ENCODE results near the gene PELI1. TPM values are rescaled to one million over a fixed set of nuclear protein-coding genes. Genes with fewer than 3 reads are reported as not detected.

The PELI1 gene
- 44.5 and 66.9 TPM in 2 replicates for total RNA-seq

- DNase-seq (ENCODE audit: low read depth in 2 of 2), result peak; percentile 98 to 99
These were observed at the start of gene PELI1 for GRCh38 chr2:64144057-64145013. TSS of gene PELI1 (minus strand) at chr2:64144420. CDS start at chr2:64108310, 36,110 bp downstream.

- DNase-seq (ENCODE audit: low read depth in 2 of 2), result no peak
These were observed 49.3 kb upstream of the PELI1 start for GRCh38 chr2:64193491-64193890.

- DNase-seq (ENCODE audit: low read depth in 2 of 2), result no peak
These were observed 48.5 kb upstream of the PELI1 start for GRCh38 chr2:64192664-64193105.

- DNase-seq (ENCODE audit: low read depth in 2 of 2), result no peak
These were observed 47.9 kb upstream of the PELI1 start for GRCh38 chr2:64192125-64192479.

- no peak for DNase-seq (ENCODE audit: low read depth in 2 of 2)
These were observed 45.4 kb upstream of the PELI1 start for GRCh38 chr2:64189586-64189985.

- no peak for DNase-seq (ENCODE audit: low read depth in 2 of 2)
These were observed 44.9 kb upstream of the PELI1 start for GRCh38 chr2:64189167-64189566.

GRCh38 chr2:64186699-64187605, 42.7 kb upstream of the PELI1 start:
- DNase-seq (ENCODE audit: low read depth in 2 of 2), result no peak

- DNase-seq (ENCODE audit: low read depth in 2 of 2), result peak in 1 of 2 donors; percentile 34
These were observed 35.5 kb upstream of the PELI1 start for GRCh38 chr2:64179582-64180321.

GRCh38 chr2:64177315-64177714, 33.1 kb upstream of the PELI1 start:
- no peak for DNase-seq (ENCODE audit: low read depth in 2 of 2)

- no peak for DNase-seq (ENCODE audit: low read depth in 2 of 2)
These were observed 31.4 kb upstream of the PELI1 start for GRCh38 chr2:64175419-64176197.

- DNase-seq (ENCODE audit: low read depth in 2 of 2), result no peak
These were observed 29.2 kb upstream of the PELI1 start for GRCh38 chr2:64173156-64174135.

GRCh38 chr2:64168756-64169155, 24.5 kb upstream of the PELI1 start:
- DNase-seq (ENCODE audit: low read depth in 2 of 2), result no peak

- no peak for DNase-seq (ENCODE audit: low read depth in 2 of 2)
These were observed 24.0 kb upstream of the PELI1 start for GRCh38 chr2:64168201-64168600.

GRCh38 chr2:64166637-64167420, 22.6 kb upstream of the PELI1 start:
- DNase-seq (ENCODE audit: low read depth in 2 of 2), result no peak

GRCh38 chr2:64166212-64166611, 22.0 kb upstream of the PELI1 start:
- no peak for DNase-seq (ENCODE audit: low read depth in 2 of 2)

- DNase-seq (ENCODE audit: low read depth in 2 of 2), result no peak
These were observed 21.5 kb upstream of the PELI1 start for GRCh38 chr2:64165706-64166105.

- DNase-seq (ENCODE audit: low read depth in 2 of 2), result no peak
These were observed 20.4 kb upstream of the PELI1 start for GRCh38 chr2:64164629-64165028.

GRCh38 chr2:64162516-64162915, 18.3 kb upstream of the PELI1 start:
- DNase-seq (ENCODE audit: low read depth in 2 of 2), result no peak

- peak in 1 of 2 donors; percentile 44 for DNase-seq (ENCODE audit: low read depth in 2 of 2)
These were observed 13.6 kb upstream of the PELI1 start for GRCh38 chr2:64157792-64158191.

Data from lung microvascular endothelial cell (primary cell).